Measurements from ENCODE around the gene FAM107A.

DNA sequence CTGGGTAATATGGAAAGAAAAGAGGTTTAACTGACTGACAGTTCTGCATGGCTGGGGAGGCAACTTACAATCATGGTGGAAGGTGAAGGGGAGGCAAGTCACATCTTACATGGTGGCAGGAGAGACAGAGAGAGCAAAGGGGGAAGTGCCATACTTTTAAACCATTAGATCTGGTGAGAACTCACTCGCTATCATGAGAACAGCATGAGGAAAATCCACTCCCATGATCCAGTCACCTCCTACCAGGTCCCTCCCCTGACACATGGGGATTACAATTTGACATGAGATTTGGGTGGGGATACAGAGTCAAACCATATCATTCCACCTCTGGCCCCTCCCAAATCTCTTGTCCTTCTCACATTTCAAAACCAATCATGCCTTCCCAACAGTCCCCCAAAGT is 24.2 kb downstream of the FAM107A start:
- TF ChIP-seq, protein P1, sequence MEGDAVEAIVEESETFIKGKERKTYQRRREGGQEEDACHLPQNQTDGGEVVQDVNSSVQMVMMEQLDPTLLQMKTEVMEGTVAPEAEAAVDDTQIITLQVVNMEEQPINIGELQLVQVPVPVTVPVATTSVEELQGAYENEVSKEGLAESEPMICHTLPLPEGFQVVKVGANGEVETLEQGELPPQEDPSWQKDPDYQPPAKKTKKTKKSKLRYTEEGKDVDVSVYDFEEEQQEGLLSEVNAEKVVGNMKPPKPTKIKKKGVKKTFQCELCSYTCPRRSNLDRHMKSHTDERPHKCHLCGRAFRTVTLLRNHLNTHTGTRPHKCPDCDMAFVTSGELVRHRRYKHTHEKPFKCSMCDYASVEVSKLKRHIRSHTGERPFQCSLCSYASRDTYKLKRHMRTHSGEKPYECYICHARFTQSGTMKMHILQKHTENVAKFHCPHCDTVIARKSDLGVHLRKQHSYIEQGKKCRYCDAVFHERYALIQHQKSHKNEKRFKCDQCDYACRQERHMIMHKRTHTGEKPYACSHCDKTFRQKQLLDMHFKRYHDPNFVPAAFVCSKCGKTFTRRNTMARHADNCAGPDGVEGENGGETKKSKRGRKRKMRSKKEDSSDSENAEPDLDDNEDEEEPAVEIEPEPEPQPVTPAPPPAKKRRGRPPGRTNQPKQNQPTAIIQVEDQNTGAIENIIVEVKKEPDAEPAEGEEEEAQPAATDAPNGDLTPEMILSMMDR (IDR thresholded peaks at IDR 0.05), result no peak
- TF ChIP-seq POLR2A (IDR thresholded peaks at IDR 0.05), result no peak
